Skeletal muscle tissue (tissue), 4 donors: ENCODE data around the gene KCP. TPM values are rescaled to one million over a fixed set of nuclear protein-coding genes. Genes with fewer than 3 reads are reported as not detected.

Experiments
- H3K27ac ChIP-seq: one replicate; pipeline ENCODE4 v1.7.0; 2013; ENCODE audit warnings: mild to moderate bottlenecking, low read depth, low read length, inconsistent platforms
- H3K27me3 ChIP-seq, 3 donors: one replicate each; pipeline ENCODE4 v1.7.0; 2013; ENCODE audit warnings: low read length in 3 of 3; ENCODE audit not compliant: control insufficient read depth in 3 of 3, insufficient read depth in 3 of 3
- H3K36me3 ChIP-seq, 3 donors: one replicate each; pipeline ENCODE4 v1.7.0; 2013; ENCODE audit warnings: low read length in 3 of 3; ENCODE audit not compliant: control insufficient read depth in 3 of 3, insufficient read depth in 3 of 3
- H3K4me1 ChIP-seq, 3 donors: one replicate each; pipeline ENCODE4 v1.7.0; 2013; ENCODE audit warnings: low read length in 3 of 3, mild to moderate bottlenecking in 3 of 3; ENCODE audit not compliant: control insufficient read depth in 3 of 3, insufficient read depth in 3 of 3
- H3K4me3 ChIP-seq, 3 donors: one replicate each; pipeline ENCODE4 v1.7.0; 2013; ENCODE audit warnings: low read length in 3 of 3
- H3K9ac ChIP-seq, 3 donors: one replicate each; pipeline ENCODE4 v1.7.0; 2013; ENCODE audit warnings: low read length in 3 of 3, mild to moderate bottlenecking in 3 of 3, moderate library complexity in 2 of 3, low read depth in 1 of 3
- H3K9me3 ChIP-seq, 3 donors: one replicate each; pipeline ENCODE4 v1.7.0; 2013; ENCODE audit warnings: low read length in 3 of 3; ENCODE audit not compliant: control insufficient read depth in 3 of 3
- total RNA-seq: library from RNA; depleted of rRNA; stranded (reverse); fragments of >200 nt; gene quantifications from one replicate; pipeline ENCODE4 v1.2.3, GENCODE V29; 2014
- donor health status: Osteomylitis.

Gene KCP
- total RNA-seq, 1 donor from 2014 or later = under 0.01 TPM

GRCh38 chr7:128879939-128880746 is 30.4 kb downstream of the KCP start:
- H3K9me3 ChIP-seq = no peaks in the 10 kb centered on the region

GRCh38 chr7:128879461-128879938 is 31.0 kb downstream of the KCP start:
- Histone ChIP-seq H3K27me3 (no peaks in the 10 kb centered on the region), H3K4me1 (peaks cover 7 to 18% (median 17%) of the 10 kb centered on the region in 3 donors), H3K9me3 (no peaks in the 10 kb centered on the region), H3K36me3 (no peaks in the 10 kb centered on the region), H3K27ac (no peak overlapping the region), H3K9ac (no peak overlapping the region), H3K4me3 (no peak overlapping the region)

More at GRCh38 chr7:128879939-128880746, 30.4 kb downstream of the KCP start:
- no peaks in the 10 kb centered on the region for H3K36me3 ChIP-seq
- H3K27me3 ChIP-seq = peaks cover 0 to 4% (median 3%) of the 10 kb centered on the region in 3 donors
- H3K27ac ChIP-seq = no peak overlapping the region
- peak overlapping the region in 2 of 3 donors; percentile 31 to 35 for H3K4me3 ChIP-seq
- H3K4me1 ChIP-seq = peaks cover 7 to 16% (median 14%) of the 10 kb centered on the region in 3 donors
- peak overlapping the region in 2 of 3 donors; percentile 33 to 45 for H3K9ac ChIP-seq

GRCh38 chr7:128878226-128879105 is 32.0 kb downstream of the KCP start:
- no peaks in the 10 kb centered on the region for H3K9me3 ChIP-seq
- no peak overlapping the region for H3K9ac ChIP-seq
- no peak overlapping the region for H3K27ac ChIP-seq
- H3K4me1 ChIP-seq = peaks cover 7 to 23% (median 21%) of the 10 kb centered on the region in 3 donors
- no peaks in the 10 kb centered on the region for H3K27me3 ChIP-seq
- no peak overlapping the region for H3K4me3 ChIP-seq
- no peaks in the 10 kb centered on the region for H3K36me3 ChIP-seq

GRCh38 chr7:128877756-128878120 is 32.8 kb downstream of the KCP start:
- H3K4me1 ChIP-seq = peaks cover 7 to 23% (median 21%) of the 10 kb centered on the region in 3 donors

GRCh38 chr7:128876978-128877755 is 33.3 kb downstream of the KCP start:
- no peak overlapping the region for H3K9ac ChIP-seq
- H3K27me3 ChIP-seq = no peaks in the 10 kb centered on the region
- no peak overlapping the region for H3K27ac ChIP-seq
- no peak overlapping the region for H3K4me3 ChIP-seq
- H3K4me1 ChIP-seq = peaks cover 7 to 23% (median 21%) of the 10 kb centered on the region in 3 donors
- no peaks in the 10 kb centered on the region for H3K9me3 ChIP-seq
- H3K36me3 ChIP-seq = no peaks in the 10 kb centered on the region

More at GRCh38 chr7:128877756-128878120, 32.8 kb downstream of the KCP start:
- Histone ChIP-seq H3K27me3 (no peaks in the 10 kb centered on the region), H3K9ac (no peak overlapping the region), H3K36me3 (no peaks in the 10 kb centered on the region), H3K9me3 (no peaks in the 10 kb centered on the region), H3K27ac (no peak overlapping the region), H3K4me3 (no peak overlapping the region)

- Histone ChIP-seq H3K4me1 (peaks cover 7 to 26% (median 21%) of the 10 kb centered on the region in 3 donors), H3K36me3 (no peaks in the 10 kb centered on the region), H3K9me3 (no peaks in the 10 kb centered on the region)
Observed at GRCh38 chr7:128876586-128876977, 33.9 kb downstream of the KCP start.

GRCh38 chr7:128876127-128876526 is 34.4 kb downstream of the KCP start:
- Histone ChIP-seq H3K4me1 (peaks cover 7 to 28% (median 21%) of the 10 kb centered on the region in 3 donors), H3K4me3 (no peak overlapping the region), H3K27me3 (no peaks in the 10 kb centered on the region), H3K9me3 (no peaks in the 10 kb centered on the region), H3K36me3 (no peaks in the 10 kb centered on the region), H3K9ac (no peak overlapping the region), H3K27ac (no peak overlapping the region)

More at GRCh38 chr7:128876586-128876977, 33.9 kb downstream of the KCP start:
- no peak overlapping the region for H3K9ac ChIP-seq
- H3K27me3 ChIP-seq = no peaks in the 10 kb centered on the region
- H3K27ac ChIP-seq = no peak overlapping the region
- H3K4me3 ChIP-seq = no peak overlapping the region

GRCh38 chr7:128875523-128875948 is 35.0 kb downstream of the KCP start:
- Histone ChIP-seq H3K9me3 (no peaks in the 10 kb centered on the region), H3K36me3 (no peaks in the 10 kb centered on the region), H3K4me1 (peaks cover 5 to 28% (median 17%) of the 10 kb centered on the region in 3 donors), H3K9ac (no peak overlapping the region), H3K27ac (no peak overlapping the region), H3K4me3 (no peak overlapping the region), H3K27me3 (no peaks in the 10 kb centered on the region)
